Activated CD4-positive, alpha-beta T cell treated with anti-CD3 and anti-CD28 coated beads, Interleukin-2, Interleukin-4, amounts not matched to agents 100 ng/mL and 50 ng/mL, durations not matched to agents 16 hours and 8 hours (primary cell): ENCODE measurements around the gene TTC5.
"Not testable (repeated sequence)": the region's sequence is repeated elsewhere in the genome, so short reads cannot be mapped to it uniquely, and the experiment has no call there.

Experiments
- DNase-seq: peaks from one replicate; pipeline ENCODE4 v3.0.0-alpha.2; 2020; ENCODE audit warnings: low spot score

The TTC5 gene, protein sequence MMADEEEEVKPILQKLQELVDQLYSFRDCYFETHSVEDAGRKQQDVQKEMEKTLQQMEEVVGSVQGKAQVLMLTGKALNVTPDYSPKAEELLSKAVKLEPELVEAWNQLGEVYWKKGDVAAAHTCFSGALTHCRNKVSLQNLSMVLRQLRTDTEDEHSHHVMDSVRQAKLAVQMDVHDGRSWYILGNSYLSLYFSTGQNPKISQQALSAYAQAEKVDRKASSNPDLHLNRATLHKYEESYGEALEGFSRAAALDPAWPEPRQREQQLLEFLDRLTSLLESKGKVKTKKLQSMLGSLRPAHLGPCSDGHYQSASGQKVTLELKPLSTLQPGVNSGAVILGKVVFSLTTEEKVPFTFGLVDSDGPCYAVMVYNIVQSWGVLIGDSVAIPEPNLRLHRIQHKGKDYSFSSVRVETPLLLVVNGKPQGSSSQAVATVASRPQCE

GRCh38 chr14:20305265-20306078, at the start of gene TTC5:
TSS of gene TTC5 (minus strand) at chr14:20305951. CDS start at chr14:20305937, 14 bp downstream.
- DNase-seq = peak; percentile 88

GRCh38 chr14:20350860-20351259, 45.1 kb upstream of the TTC5 start:
- DNase-seq = no peak

- DNase-seq = no peak
These were observed 44.5 kb upstream of the TTC5 start for GRCh38 chr14:20350282-20350681.

DNA sequence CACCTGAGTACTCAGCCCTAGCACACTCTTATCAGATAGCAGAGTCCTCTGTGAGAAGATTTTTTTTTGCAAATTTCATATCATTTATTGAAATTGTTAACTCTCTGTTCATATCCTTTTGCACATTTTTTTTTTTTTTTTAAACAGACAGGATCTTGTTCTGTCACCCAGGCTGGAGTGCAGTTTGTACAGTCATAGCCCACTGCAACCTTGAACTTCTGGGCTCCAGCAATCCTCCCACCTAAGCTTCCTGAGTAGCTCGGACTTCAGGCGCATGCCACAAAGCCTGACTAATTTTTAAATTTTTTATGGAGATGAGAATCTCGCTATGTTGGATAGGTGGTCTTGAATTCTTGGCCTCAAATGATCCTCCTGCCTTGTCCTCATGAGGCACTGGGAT, 42.0 kb upstream of the TTC5 start:
- DNase-seq = no peak

GRCh38 chr14:20346713-20347112, 41.0 kb upstream of the TTC5 start:
- no peak for DNase-seq

GRCh38 chr14:20345366-20345765, 39.6 kb upstream of the TTC5 start:
- DNase-seq = no peak

DNA sequence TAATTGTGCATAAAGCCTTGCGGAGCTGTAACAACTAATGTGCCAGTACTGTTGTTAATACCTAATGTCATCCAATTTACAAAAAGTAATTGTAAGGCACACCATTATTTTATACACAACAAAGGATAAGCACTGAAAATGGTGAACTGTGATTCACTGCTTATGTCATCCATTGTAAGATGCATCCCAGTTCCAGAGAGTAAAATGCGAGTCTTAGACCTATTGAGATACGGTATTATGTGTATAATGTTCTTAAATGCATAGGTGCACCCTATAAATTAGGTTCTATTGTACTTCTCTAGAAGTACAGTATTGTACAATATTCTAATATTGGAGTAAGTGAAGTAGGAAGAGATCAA, 38.1 kb upstream of the TTC5 start:
- no peak for DNase-seq

- peak; percentile 99 for DNase-seq
These were observed 37.5 kb upstream of the TTC5 start, which contains the start of gene PARP2 for GRCh38 chr14:20343092-20343861. TSS of gene PARP2 (plus strand) at chr14:20343635. CDS start at chr14:20343642, 7 bp downstream.

- no peak for DNase-seq
These were observed 35.9 kb upstream of the TTC5 start for GRCh38 chr14:20341646-20342045.

GRCh38 chr14:20341032-20341431, 35.3 kb upstream of the TTC5 start:
- DNase-seq = not testable (repeated sequence)

GRCh38 chr14:20334017-20334416, 28.3 kb upstream of the TTC5 start:
- no peak for DNase-seq

- DNase-seq = no peak
These were observed 27.7 kb upstream of the TTC5 start for GRCh38 chr14:20333494-20333841.

GRCh38 chr14:20332788-20333493, 27.2 kb upstream of the TTC5 start, which contains the start of gene CCNB1IP1:
TSS of gene CCNB1IP1 (minus strand) at chr14:20333279. CDS start at chr14:20316523, 16,756 bp downstream.
- peak; percentile 90 for DNase-seq

GRCh38 chr14:20332431-20332787, 26.7 kb upstream of the TTC5 start:
- no peak for DNase-seq

DNA sequence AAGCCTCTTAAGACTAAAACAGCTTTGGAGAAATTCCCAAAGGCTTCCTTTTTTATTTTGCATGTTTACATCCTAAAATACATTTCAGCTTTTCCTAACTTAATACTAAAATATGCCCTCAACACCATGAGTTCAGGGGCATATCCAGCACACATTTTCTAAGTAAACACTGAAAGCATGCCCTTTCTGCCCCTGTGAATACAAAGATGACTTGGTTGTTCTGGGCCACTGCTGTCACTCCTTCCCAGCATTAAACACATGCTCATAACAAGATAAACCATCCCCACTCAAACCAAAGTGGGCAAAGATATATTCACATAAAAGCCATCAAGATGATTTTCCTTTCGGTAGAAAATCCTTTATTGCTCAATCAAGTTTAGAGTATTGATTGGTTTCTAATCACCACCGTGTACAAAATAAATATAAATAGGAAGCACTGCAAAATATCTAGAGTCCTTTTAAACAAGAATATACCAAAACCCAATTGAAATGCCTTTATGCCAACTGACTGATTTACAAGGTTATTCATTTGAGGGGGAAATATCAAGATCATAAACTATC, 25.4 kb upstream of the TTC5 start:
- DNase-seq = peak; percentile 15

DNA sequence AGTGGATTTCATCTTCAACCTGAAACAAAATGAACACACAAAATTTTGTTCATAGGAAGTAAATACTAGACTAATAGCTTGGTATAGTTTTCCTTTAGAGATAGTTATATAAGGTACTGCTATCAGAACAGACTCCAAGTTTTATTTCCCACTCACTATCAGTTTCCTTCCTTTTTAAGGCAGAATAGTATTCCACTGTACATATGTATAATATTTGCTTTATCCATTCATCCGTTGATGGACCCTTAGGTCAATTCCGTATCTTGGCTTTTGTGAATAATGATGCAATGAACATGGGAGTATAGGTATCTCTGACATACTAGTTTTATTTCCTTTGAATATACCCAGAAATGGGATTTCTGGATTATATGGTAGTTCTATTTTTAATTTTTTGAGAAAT, 23.6 kb upstream of the TTC5 start:
- DNase-seq = no peak

DNA sequence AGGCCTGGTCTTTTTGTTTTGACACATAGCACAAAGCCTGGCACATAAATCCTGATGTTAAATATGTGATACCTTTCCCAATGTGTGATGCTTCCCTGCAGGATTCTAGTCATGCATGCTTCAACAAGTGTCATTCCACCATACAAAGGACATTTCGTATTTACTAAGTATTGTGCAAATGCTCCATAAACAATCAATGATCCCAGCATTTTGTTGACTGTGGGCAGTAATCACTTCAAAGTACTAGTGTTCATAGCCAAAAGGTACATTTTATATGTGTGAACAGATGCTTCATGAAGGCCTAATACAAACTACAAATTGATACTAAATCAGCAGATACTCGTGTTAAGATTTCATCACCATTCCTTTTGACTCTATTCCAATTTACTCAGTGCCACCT, 23.0 kb upstream of the TTC5 start:
- DNase-seq = no peak

- DNase-seq = peak; percentile 76
These were observed 21.5 kb upstream of the TTC5 start for GRCh38 chr14:20327005-20327869.

- DNase-seq = no peak
These were observed 12.0 kb upstream of the TTC5 start for GRCh38 chr14:20317720-20318119.

DNA sequence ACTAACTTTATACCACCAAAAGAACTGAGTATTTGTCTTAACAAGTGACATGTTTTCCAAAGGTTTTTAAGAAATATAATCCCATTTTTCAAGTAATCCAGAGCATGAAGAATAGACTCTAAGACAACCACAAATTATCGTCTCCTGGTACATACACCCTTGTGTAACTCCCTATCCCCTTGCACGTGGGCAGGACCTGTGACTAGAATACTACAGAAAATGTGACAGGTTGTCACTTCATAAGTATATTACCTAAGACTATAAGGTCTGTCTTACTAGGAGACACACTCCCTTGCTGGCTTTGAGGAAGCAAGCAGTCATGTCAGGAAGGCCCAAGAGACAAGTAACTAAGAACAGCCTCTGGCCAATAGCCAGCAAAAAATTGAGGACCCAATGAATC, 8.3 kb upstream of the TTC5 start:
- no peak for DNase-seq

GRCh38 chr14:20306079-20306423, 300 bp upstream of the TTC5 start:
- DNase-seq = no peak
